GM12874 (cell line): ENCODE data around the gene KIZ.

ENCODE experiments used
- CTCF ChIP-seq: IDR thresholded peaks from 2 replicates; pipeline ENCODE4 v1.5.1; 2011; ENCODE audit warnings: low read depth, mild to moderate bottlenecking, control low read depth, low read length, moderate library complexity; ENCODE audit not compliant: insufficient read depth

Gene KIZ

GRCh38 chr20:21090111-21090618 is 35.7 kb upstream of the KIZ start:
- TF ChIP-seq CTCF, result no peak

GRCh38 chr20:21090721-21091120 is 35.2 kb upstream of the KIZ start:
- no peak for TF ChIP-seq CTCF

GRCh38 chr20:21092806-21093205 is 33.1 kb upstream of the KIZ start:
- TF ChIP-seq CTCF, result no peak

GRCh38 chr20:21096321-21097043 is 29.4 kb upstream of the KIZ start:
- no peak for TF ChIP-seq CTCF

- TF ChIP-seq CTCF, result no peak
Observed at GRCh38 chr20:21099751-21100577, 25.9 kb upstream of the KIZ start.

- no peak for TF ChIP-seq CTCF
Observed at GRCh38 chr20:21100578-21101452, 25.1 kb upstream of the KIZ start.
